ENCODE measurements around the gene DHX9.
A peak's percentile ranks its signal among the peaks of the same experiment; 100 is the strongest.

DHX9 gene

DNA sequence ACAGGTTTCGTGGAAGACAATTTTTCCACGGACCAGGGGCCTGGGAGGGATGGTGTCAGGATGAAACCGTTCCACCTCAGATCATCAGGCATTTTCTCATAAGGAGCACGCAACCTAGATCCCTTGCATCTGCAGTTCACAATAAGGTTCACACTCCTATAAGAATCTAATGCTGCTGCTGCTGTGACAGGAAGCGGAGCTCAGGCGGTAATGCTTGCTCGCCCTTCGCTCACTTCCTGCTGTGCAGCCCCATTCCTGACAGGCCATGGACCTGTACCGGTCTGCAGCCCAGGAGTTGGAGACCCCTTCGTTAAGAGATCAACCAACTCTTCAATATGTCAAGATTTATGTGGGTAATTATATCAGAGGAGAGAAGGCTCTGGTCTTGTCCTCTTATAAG, 3.3 kb upstream of the DHX9 start:
- H3K27ac ChIP-seq = no peak overlapping the region
- DNase-seq (ENCODE audit: low read depth, low spot score) = no peak

DNA sequence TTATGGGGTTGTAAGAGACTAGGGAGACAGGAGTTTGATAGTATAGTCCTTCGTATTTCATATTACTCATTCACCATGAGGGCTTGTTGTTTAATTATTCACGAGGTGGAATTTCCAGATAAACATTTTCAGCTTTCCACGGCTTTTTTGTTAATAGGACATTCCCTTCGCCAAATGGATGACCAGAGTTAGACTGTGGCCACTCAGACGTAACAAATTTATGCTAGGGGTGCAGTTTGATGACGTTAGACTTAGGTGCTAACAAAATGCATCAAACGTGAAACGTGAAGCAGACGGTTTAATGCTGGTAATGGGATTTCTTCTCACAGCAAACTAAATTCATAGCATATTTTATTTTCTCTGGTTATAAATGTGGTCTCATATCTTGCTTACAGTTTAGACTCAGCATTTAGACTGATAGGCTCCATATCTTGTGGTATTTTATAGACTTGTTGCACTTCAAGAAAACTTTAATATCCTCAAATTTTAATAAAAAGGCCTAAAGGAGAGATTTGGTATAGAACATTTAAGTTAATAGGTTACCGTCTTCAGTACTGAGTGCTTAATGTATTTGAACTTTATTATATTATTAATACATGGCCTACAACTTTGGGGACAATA, 2.3 kb downstream of the DHX9 start:
- H3K27ac ChIP-seq = no peak overlapping the region
- DNase-seq (ENCODE audit: low read depth, low spot score) = no peak

DNA sequence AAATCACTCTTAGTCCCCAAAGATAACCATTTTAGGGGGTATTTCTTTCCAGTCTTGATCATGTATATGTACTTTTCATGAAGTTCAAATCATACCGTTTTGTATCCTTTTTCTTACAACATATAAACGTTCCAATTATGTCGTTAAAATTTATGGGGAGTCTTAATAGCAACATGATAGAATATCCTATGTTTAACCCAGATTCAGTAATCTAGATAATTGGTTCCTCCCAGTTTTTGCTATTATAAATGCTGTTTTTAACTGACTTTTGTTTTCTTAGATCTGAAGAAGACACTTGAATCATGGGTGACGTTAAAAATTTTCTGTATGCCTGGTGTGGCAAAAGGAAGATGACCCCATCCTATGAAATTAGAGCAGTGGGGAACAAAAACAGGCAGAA, 3.1 kb downstream of the DHX9 start:
- no peak for DNase-seq (ENCODE audit: low read depth, low spot score)
- H3K27ac ChIP-seq = no peak overlapping the region

DNA sequence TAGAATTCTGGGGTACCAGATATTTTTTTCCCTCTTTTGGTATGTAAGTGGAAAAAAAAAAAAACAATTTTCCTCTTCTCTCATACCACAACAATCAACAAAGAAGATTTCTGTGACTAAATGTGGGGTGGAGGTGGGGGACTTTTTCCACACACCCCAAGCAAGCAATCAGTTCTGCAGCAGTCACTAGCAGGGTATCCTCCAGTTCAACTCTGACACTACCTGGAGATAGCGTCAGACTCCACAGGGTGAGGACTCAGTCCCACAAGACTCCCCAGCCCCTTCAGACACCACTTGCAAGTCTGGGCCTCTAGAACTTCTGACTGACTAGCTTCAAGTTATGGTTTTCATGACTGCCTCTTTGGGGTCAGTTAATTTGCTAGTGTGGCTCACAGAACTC, 6.2 kb downstream of the DHX9 start:
- no peak for DNase-seq (ENCODE audit: low read depth, low spot score)
- H3K27ac ChIP-seq = no peak overlapping the region

DNA sequence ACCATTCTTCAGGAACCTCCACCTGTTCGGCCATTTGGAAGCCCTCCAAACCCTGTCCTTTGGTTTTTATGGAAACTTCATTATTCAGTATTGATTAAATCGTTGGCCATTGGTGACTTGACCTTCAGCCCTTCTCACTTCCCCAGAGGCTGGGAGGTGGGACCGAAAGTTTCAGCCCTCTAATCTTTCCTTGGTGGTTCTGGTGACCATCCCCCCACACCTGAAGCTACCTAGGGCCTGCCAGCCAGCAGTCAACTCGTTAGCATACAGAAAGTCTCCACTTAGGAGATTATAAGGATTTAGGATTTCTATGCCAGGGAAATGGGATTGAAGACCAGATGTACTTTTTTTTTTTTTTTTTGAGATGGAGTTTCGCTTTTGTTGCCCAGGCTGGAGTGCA, 6.7 kb downstream of the DHX9 start:
- no peak for DNase-seq (ENCODE audit: low read depth, low spot score)
- H3K27ac ChIP-seq = no peak overlapping the region

DNA sequence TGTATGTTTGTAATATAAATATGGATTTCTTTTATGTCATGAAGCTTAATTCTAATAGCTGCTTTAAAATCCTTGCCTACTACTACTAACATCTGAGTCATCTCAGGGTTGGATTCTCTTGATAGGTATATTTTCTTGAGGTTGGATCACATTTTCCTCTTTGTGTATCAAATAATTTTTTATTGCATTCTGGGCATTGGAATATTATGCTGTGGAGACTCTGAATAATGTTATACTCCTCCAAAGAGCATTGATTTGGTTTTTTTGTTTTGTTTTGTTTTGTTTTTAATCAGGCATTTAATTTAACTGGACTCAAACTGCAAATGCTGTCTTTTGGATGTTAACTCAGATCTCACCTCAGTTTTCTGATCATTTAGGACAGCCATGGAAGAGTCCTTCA, 8.0 kb downstream of the DHX9 start:
- no peak overlapping the region for H3K27ac ChIP-seq
- DNase-seq (ENCODE audit: low read depth, low spot score) = no peak

DNA sequence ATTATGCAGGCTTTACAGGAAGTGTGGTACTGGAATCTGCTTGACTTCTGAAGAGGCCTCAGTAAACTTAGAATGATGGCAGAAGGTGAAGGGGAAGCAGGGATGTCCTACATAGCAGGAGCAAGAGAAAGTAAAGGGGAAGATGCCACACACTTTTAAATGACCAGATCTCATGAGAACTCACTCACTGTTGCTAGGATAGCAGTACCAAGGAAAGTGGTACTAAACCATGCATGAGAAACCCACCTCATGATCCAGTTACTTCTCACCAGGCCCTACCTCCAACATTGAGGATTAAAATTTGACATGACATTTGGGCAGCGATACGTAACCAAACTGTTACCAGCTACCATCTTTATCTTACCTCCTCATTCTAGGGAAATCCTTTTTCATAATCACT, 9.6 kb downstream of the DHX9 start:
- DNase-seq (ENCODE audit: low read depth, low spot score) = no peak
- H3K27ac ChIP-seq = no peak overlapping the region

DNA sequence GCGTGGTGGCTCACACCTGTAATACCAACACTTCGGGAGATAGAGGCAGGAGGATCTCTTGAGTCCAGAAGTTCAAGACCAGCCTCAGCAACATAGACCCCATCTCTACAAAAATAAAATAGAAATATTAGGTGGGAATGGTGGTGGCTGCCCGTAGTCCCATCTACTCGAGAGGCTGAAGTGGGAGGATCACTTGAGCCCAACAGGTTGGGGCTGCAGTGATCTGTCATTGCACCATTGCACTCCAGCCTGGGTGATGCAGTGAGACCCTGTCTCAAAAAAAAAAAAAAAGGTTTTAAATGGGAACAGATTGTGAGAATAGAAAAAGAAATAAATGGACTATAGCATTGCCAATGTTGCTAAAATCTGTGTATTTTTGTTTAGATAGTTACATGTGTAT, 11.2 kb downstream of the DHX9 start:
- H3K27ac ChIP-seq = no peak overlapping the region
- no peak for DNase-seq (ENCODE audit: low read depth, low spot score)

DNA sequence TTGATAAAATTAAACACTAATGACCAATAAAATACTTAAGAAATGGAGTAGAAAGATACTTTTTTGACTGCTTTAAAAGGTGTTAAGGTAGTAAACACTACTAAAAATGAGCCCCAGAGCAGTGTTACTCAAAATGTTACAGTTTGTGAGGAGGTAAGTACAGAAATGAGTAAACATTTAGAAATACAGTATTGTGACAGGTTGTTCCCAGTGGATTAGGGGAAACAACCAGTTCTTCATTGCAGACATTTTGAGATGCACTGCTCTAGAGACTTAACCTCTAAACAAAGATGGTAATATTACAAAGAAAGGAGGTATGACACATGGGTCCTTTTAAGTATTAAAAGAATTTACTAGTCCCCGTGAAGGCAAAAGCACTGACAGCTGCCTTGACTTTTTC, 12.7 kb downstream of the DHX9 start:
- no peak for DNase-seq (ENCODE audit: low read depth, low spot score)
- no peak overlapping the region for H3K27ac ChIP-seq

DNA sequence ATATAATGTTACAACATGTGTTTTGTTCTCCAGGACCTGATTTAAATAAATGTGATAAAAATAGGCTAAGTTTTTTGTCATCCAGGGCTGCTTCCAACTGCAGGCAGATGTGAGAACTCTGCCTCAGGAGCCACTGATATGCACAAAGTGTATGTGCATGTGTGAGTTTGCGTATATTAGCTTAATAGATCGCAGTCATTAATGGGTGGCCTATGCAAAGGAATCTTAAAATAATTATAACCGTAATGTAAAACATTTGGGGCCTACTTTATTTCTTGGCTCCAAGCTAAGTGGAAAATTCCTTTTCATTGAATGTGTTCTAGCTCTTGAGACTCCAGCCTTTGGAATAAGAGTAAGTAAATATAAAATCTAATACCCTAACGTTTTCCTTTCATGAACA, 16.8 kb downstream of the DHX9 start:
- no peak for DNase-seq (ENCODE audit: low read depth, low spot score)
- H3K27ac ChIP-seq = no peak overlapping the region

DNA sequence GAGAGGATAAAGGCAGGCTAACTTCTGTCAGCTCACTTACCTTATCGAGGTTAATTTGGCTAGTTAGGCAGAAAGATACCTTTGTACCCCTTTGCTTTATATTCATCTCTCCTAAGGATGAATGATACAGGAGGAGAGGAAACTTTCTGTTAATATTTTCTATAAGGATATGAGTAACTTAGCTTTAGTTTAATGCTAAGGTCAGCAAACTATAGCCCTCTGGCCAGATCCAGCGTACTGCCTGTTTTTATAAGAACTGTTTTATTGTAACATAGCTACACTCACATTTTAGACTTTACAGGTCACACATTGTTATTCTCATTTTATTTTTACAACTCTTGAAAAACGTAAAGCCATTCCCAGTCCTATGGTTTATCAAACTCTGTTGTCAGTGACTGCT, 18.1 kb downstream of the DHX9 start:
- DNase-seq (ENCODE audit: low read depth, low spot score) = no peak
- no peak overlapping the region for H3K27ac ChIP-seq

DNA sequence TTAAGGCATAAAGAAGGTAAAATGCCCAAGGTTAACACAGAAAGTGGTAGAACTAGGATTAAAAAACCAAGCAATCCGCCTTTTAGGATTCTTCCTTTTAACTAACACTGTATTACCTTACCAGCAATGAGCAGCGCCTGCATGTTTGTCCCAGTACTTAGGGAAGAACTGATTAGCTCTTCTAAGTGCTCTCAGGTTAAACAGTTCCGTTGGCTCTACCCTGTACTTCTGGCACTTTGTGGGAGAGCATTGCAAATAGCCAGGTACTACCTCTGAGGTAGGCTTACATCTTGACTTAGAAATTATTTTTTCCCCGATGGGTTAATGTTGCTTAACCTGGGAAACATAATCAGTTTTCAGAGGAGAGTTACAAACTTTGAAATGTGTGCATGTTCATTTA, 21.5 kb downstream of the DHX9 start:
- DNase-seq (ENCODE audit: low read depth, low spot score) = no peak
- H3K27ac ChIP-seq = no peak overlapping the region

DNA sequence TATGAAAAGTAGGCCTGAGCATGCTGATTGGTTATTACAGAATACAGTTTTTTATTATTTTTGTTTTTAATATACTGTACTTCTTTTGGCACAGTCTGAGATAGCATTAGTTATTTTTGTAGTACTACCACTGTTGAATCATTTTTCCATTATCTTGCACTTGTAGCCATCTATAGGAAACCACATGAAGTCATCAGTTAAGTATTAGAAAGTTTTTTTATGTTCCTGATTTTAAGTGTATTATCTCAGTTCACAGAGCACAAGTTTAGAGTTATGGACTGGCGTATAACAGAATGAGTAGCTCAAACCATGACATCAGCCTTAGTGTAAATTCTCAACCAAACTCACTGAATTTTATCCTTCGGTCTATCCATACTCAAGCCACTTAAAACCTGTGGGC, 22.8 kb downstream of the DHX9 start:
- no peak overlapping the region for H3K27ac ChIP-seq
- no peak for DNase-seq (ENCODE audit: low read depth, low spot score)

DNA sequence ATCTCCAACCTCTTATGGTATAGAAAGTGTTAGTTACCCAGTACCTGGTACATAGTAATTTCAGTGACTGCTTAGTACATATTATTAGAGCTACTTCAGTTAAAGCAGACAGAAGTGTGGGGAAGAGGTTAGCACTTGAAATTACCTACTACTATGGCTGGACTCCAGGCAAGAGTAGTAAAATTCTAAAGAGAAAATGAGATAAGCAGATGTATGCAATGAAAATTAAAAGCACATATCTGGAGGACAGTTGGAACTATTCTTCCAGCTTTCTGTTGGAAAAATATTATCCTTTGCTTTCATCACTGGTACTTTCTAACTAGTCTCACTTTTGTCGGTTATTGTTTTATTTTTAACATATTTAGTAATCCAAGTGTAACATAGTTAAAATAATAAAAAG, 23.7 kb downstream of the DHX9 start:
- no peak overlapping the region for H3K27ac ChIP-seq
- DNase-seq (ENCODE audit: low read depth, low spot score) = no peak

DNA sequence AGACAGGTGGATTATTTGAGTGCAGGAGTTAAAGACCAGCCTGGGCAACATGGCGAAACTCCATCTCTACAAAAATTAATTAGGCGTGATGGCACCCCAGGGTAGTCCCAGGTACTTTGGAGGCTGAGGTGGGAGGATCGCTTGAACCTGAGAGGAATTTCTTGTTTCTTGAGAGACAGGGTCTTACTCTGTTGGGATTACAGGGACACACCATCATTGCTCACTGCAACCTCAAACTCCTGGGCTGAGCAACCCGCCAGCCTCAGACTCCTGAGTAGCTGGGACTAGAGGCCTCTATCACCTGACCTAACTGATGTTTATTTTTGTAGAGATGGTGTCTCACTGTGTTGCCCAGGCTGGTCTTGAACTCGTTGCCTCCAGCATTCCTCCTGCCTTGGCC, 24.8 kb downstream of the DHX9 start:
- DNase-seq (ENCODE audit: low read depth, low spot score) = no peak
- H3K27ac ChIP-seq = no peak overlapping the region

DNA sequence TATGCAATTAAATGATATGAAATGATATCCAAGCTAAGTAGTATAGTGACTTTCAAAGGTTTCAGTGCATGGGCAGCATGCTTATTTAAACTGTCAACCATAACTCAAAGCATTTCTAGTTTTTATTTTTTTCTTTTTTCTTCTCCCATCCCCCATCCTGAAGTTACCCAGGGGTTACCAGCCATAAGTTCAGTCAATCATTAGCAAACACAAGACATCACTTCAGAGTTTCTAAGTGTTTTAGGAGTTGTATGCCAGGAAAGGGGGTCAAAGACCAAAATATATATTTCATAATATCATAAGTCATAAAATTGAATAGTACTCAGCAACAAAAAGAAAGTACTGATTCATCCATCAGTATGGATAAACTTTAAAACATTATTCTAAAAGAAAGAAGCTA, 28.7 kb downstream of the DHX9 start:
- H3K27ac ChIP-seq = no peak overlapping the region
- no peak for DNase-seq (ENCODE audit: low read depth, low spot score)

DNA sequence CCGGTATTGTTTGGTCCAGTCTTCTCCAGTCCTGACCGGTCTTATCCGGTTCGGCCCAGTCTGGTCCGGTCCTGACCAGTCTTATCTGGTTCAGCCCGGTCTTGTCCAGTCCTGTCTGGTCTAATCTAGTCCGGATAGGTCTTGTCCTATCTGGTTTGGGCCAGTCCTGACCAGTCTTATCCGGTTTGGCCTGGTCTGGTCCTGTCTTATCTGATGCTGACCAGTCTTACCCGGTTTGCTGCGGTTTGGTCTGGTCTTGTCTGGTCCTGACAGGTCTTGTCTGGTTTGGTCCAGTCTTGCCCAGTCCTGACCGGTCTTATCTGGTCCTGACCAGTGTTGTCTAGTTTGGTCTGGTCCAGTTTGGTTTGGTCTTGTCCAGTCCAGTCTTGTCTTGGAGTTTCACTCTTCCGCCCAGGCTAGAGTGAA, 30.1 kb downstream of the DHX9 start:
- peak overlapping the region; percentile 37 for H3K27ac ChIP-seq
- DNase-seq (ENCODE audit: low read depth, low spot score) = no peak

DNA sequence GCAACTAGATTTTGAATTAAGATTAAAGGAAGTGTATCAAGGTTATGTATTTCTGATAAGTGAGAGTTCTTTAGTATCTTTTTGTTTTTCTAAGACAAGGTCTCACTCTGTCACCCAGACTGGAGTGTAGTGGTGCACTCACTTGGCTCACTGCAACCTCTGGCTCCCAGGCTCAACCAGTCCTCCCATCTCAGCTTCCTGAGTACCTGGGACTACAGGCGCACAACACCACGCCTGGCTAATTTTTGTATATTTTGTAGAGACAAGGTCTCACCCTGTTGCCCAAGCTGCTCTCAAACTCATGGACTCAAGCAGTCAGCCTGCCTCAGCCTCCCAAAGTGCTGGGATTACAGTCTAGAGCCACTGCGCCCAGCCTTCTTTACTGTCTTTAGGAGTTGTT, 33.7 kb downstream of the DHX9 start:
- H3K27ac ChIP-seq = no peak overlapping the region
- no peak for DNase-seq (ENCODE audit: low read depth, low spot score)

DNA sequence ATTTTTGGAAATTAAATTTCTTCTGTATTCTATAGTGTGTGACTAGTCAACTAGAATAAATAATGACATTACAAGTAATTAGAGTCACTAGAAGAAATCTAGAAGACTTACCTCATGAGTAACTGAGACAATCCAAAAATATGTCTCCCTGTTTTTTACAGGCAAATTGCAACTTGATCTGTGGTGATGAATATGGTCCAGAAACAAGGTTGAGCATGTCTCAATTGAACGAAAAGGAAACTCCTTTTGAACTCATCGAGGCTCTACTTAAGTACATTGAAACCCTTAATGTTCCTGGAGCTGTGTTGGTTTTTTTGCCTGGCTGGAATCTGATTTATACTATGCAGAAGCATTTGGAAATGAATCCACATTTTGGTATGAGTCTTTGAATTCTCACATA, 36.7 kb downstream of the DHX9 start:
- DNase-seq (ENCODE audit: low read depth, low spot score) = peak; percentile 12
- H3K27ac ChIP-seq = peak overlapping the region; percentile 9

DNA sequence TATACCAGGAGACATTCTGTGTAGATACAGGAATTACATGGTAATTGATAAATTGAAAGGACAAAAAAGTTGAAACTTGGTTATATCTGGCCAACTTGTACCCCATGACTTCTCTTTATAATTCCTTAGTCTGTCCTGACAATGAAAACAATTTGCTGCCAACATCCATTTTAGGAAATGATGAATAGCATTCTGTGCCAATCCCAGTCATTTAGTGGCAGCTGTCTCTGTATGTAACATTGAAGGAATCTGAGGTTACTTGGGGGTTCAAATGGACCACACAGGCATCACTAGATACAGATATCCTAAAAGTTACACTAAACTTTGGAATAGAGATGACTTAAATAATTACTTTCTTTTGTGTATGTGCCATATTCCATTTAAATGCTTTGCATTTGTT, 38.2 kb downstream of the DHX9 start:
- H3K27ac ChIP-seq = no peak overlapping the region
- no peak for DNase-seq (ENCODE audit: low read depth, low spot score)

DNA sequence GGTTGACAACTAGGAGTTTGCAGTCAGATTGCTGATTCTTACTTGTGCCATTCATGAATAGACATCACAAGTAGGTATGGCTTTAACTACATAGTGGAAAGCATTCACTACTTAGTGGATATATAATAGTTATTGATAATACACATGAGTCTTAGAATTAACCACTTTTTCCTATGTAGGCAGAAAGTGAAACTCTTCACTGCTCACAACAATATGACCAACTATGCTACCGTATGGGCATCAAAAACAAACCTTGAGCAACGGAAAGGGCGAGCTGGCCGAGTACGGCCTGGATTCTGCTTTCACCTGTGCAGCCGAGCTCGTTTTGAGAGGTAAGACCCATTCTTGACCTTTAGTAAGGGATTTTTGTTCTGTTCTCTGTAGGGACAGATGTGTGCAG, 38.7 kb downstream of the DHX9 start:
- no peak overlapping the region for H3K27ac ChIP-seq
- DNase-seq (ENCODE audit: low read depth, low spot score) = no peak

DNA sequence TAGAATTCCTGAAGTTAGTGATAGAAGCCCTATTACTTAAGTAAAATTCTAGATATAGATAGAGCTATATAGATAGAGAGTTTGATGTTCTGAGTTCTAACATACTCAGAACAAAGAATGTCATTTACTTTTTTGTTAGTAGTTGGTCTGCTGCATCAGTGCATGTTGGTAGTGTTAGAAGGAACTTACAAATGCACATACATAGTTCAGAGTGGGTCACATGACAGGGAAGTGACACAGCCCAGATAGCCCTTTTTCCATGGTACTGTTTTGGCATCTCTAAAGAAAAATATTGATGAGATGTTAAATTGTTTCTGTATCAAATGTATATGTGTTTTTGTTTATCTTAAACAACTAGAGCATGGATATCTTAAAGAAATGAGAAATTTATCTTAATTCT, 45.7 kb downstream of the DHX9 start:
- no peak for DNase-seq (ENCODE audit: low read depth, low spot score)
- H3K27ac ChIP-seq = no peak overlapping the region

DNA sequence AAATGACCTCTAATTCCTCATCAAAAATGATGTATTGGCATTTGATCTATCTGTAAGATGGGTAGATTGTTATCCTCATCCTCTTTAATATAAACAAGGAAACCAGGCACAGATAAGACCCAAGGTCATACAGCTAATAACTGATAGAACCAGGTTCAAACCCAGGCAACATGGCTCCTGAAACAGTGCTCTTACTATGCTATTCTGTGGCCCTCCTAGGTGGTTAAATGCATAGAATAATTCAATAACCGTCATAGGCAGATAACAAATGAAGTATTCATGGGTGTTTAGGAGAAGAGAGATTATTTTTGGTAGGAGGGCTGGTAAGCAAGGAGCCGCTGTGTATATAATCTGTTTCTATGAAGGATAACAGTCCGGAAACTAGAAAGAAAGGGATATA, 46.4 kb downstream of the DHX9 start:
- DNase-seq (ENCODE audit: low read depth, low spot score) = no peak
- no peak overlapping the region for H3K27ac ChIP-seq

All from epithelial cell of prostate (primary cell).